ENCODE measurements around the gene PCDH9.

DNA sequence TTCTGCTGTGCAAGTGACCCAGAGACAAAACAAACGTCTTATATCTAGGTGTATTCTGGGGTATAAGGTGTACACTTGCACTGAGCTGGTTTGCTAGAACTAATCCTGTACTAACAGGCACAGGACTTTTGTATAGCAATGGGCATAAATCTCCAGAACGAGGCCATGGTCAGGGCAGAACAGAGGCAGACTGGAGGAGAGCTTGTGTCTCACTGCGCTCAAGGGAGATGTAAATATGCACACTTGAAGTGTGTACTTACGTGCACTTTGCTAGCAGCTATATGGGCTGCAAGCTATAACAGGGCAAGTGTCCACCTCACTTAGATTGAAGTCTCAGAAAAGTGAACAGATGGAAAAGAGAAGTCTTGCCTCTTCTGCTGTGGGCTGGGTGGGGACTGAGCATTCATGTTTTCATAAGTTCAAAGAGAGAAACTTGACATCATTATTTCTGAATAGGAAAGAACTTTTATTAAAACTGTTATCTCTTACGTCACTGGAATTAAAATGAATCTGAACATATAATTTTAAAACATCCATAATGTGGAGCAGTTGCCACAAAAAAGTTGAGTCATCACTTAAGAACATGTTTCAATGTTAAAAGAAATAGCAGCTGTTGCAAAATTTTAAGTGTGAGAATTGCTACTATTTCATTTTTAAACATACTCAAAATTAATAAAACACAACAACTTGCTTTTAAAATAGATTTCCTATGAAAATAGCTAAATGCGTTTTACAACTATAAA lies 888.3 kb downstream of the PCDH9 start:
- TF ChIP-seq SIN3A (IDR thresholded peaks at IDR 0.05; ENCODE audit: borderline replicate concordance, insufficient read depth, low read length) (no peak), POLR2AphosphoS5 (IDR thresholded peaks at IDR 0.05; ENCODE audit: low read depth, low read length) (no peak)
